ENCODE data around the gene PRG2.

Gene PRG2

GRCh38 chr11:57347336-57347735 lies 43.1 kb downstream of the PRG2 start:
- H3K27ac ChIP-seq, result no peak overlapping the region

GRCh38 chr11:57345555-57346211 lies 44.8 kb downstream of the PRG2 start:
- peak; percentile 78 for TF ChIP-seq CTCF (IDR thresholded peaks at IDR 0.05)
- no peak for TF ChIP-seq ZFX (IDR thresholded peaks at IDR 0.05; ENCODE audit: borderline replicate concordance)
- H3K27ac ChIP-seq, result no peak overlapping the region

More at GRCh38 chr11:57347336-57347735, 43.1 kb downstream of the PRG2 start:
- TF ChIP-seq CTCF (IDR thresholded peaks at IDR 0.05) (no peak), ZFX (IDR thresholded peaks at IDR 0.05; ENCODE audit: borderline replicate concordance) (no peak)

GRCh38 chr11:57344826-57345225 lies 45.6 kb downstream of the PRG2 start:
- no peak overlapping the region for H3K27ac ChIP-seq
- TF ChIP-seq CTCF (IDR thresholded peaks at IDR 0.05), result no peak
- TF ChIP-seq ZFX (IDR thresholded peaks at IDR 0.05; ENCODE audit: borderline replicate concordance), result no peak

- TF ChIP-seq ZFX (IDR thresholded peaks at IDR 0.05; ENCODE audit: borderline replicate concordance) (no peak), CTCF (IDR thresholded peaks at IDR 0.05) (no peak)
Measured at GRCh38 chr11:57343825-57344224, 46.6 kb downstream of the PRG2 start.

GRCh38 chr11:57342702-57343101 lies 47.7 kb downstream of the PRG2 start:
- no peak overlapping the region for H3K27ac ChIP-seq
- TF ChIP-seq CTCF (IDR thresholded peaks at IDR 0.05), result no peak

More at GRCh38 chr11:57343825-57344224, 46.6 kb downstream of the PRG2 start:
- no peak overlapping the region for H3K27ac ChIP-seq

GRCh38 chr11:57341250-57341808 lies 49.1 kb downstream of the PRG2 start:
- H3K27ac ChIP-seq, result no peak overlapping the region
- no peak for TF ChIP-seq ZFX (IDR thresholded peaks at IDR 0.05; ENCODE audit: borderline replicate concordance)
- TF ChIP-seq CTCF (IDR thresholded peaks at IDR 0.05), result no peak

GRCh38 chr11:57340039-57340615 lies 50.3 kb downstream of the PRG2 start:
- H3K27ac ChIP-seq, result no peak overlapping the region
- TF ChIP-seq CTCF (IDR thresholded peaks at IDR 0.05) (peak; percentile 41), ZFX (IDR thresholded peaks at IDR 0.05; ENCODE audit: borderline replicate concordance) (no peak)

Data from 22Rv1 (cell line).